NCI-H187 (cell line): ENCODE results near the gene RAPGEF5.

Experiments
- DNase-seq, 2 experiments: peaks; one replicate each; lab custom pipeline; 2025; lab: John Stamatoyannopoulos, UW

RAPGEF5 gene

DNA sequence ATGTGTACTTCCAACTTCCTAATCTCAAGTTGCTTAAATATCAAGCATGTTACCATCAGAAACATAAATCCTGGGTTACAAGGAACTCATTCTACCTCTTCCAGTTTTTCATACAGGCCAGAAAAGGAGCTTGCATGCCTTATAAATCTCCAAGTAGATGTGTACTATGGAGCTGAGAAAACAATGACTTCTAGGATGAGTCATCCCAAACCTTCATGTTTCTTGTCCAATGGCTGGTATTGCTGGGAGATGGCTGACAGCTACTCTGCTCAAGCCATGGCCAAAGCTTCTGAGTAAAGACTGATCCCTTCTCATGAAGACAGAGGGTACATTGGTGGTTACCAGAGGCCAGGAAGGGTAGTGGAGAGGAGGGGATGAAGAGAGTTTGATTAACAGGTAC lies 8.6 kb downstream of the RAPGEF5 start:
- DNase-seq, result no peak

DNA sequence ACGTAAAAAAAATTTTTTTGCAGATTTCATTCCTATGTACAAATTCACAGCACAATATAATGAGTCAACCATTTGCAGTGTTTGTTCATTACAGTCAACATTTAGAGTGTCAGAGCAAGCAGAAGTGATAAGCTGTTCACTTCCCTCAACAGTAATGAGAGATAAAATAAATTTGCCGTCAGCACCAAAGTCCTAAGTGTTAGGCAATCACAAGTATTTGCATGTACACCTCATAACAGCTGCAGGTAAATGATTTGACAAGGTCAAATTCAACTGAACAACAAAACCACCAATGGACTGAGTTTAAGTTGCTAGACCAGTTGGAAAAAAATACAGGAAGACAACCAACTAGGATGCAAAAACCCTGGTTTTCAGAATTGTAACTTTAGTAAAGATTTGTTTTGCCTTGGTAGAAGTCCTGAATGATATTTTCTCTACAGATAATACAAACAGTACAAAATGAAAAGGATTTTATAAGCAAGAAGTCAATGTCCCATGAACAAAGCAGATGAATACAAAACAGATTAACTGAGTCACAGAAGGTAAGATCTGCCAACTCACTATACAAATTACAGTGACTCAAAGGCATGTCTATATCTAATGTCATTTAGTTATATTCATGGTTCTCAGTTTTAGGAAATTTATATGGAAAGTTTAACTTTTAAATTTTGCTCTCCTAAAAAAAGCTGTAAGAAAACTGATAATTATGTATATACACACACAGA lies 10.4 kb downstream of the RAPGEF5 start:
- no peak for DNase-seq

DNA sequence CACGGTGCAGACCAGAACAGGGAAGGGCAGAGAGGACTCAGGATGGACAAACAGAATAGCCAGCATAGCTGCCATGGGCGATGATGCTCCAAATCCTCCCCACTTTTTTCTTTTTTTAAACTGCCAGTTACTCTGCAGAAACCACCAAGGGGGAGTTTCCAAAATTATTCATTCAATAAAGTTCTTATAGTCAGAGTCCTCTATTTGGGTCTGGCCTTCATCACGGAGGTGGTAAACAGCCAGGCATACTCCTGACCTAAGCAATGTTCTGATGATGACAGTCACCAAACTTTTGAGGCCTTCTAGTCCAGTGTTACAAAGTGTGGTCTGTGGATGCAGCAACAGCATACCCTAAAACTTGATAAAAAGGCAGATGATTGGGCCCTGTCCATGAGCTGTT lies 12.3 kb downstream of the RAPGEF5 start:
- no peak for DNase-seq

DNA sequence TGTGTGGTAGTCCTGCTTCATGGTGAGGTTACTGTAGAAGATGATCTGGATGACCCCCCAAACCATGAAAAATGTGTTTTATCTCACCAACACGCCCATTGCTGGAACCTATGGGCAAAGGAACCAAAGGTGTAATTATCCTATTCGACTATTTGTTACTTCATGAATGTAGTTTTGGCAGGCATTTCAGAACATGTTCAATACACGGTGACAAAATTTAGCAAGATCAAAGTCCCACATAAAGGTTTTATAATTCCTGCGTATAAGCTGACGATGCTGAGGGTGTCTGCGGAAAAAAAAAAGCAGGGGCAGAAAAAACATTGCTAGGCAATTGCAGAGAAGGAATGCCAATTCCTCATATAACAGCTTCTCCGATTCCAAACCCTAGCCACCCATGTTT lies 13.3 kb downstream of the RAPGEF5 start:
- DNase-seq, result no peak

DNA sequence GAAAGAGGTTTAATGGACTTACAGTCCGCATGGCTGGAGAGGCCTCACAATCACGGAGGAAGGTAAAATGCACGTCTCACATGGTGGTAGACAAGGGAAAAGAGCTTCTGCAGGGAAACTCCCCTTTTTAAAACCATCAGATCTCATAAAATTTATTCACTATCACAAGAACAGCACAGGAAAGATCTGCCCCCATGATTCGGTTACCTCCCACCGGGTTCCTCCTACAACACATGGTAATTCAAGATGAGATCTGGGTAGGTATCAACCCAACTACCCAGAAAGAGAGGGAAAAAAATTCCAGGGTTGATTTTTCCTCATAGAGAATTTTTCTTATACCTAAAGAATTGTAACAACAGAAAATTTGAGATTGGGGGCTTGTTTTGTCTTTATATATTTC lies 13.9 kb downstream of the RAPGEF5 start:
- DNase-seq, result no peak

DNA sequence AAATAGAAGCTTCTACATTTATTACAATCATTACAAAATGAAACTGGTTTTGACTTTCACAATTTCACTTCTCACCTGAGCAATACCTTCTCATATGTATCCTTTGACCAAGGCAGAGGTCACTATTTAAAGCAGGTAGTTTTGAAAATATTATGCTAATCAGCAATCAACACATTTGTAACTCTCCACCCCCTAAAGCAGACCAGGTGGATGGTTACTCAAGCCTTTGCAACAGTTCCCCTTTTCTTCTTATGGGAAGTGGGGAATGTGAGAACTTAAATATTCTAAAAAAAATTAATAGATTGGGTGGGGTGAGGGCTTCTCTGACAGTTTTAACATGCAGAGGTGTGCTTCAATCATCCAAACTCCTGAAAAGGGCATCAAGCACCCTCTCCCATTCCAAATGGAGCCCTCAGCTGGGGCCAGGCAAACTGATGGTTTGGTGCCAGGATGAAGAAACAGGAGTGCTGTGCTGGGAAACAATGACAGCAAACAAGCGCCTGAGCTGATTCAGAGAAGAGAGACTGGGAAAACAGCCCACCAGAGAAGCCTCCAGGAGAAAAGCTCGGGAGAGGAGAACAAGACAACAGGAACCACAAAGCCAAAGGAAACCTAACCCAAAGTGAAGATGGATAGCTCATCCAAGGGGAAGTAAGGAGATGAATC lies 17.1 kb downstream of the RAPGEF5 start:
- no peak for DNase-seq

DNA sequence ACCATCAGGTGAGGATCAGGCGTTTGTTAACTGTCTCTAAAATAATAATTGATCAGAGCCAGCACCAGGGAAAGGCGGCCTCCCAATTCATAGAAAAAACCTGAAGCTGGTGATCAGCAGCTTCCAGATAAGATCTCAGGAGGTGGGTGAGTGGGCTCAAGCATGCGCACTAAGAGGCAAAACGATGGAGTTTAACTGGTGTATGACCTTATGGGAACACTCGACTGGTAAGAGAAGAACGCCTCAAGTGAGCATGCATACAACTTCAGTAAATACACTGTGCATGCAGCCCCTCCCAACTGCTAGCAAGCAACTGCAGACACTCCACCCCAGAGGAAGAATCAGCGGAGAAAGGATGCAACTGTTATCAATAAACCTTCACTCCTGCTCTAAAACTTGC lies 18.1 kb downstream of the RAPGEF5 start:
- DNase-seq, result peak; percentile 38 to 65

DNA sequence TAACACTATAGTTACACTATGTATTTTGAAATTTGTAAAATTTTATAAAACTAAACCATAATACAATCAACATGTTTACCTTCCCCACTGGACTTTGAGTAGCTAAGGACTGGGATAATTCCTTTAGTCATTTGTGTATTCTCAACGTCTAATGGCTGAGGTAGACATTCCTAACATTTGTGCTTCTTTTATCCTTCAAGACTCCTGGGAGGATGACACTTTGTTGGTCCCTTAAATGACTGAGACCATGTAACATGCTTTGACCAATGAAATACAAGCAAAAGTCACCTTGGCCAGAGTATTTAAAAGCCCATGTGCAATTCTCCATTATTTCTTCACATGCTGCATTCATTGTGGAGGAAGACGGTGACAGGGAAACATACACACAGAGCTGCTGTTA lies 18.5 kb downstream of the RAPGEF5 start:
- no peak for DNase-seq

DNA sequence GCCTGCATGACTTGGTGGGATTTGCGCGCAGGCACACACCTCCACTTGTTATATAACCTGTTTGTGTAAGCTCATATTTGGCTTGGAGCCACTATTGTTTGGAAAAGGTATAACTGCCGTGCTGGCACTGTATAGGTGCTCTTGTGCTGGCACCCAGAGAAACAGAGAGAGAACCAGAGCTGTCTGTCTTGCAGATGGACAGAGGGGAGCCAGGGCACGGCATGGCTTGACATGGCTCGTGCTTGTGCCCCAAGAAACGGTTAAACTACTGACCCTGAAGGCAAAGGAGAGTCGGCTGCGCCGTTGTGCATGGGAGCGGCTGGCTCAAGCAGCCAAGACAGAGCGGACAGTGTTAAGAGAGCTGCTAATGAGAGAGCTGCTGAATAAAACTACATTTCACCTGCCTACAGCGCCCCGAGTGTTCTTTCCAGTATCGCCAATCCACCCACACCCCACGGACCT lies 23.2 kb downstream of the RAPGEF5 start:
- DNase-seq, result peak; percentile 56 to 69

DNA sequence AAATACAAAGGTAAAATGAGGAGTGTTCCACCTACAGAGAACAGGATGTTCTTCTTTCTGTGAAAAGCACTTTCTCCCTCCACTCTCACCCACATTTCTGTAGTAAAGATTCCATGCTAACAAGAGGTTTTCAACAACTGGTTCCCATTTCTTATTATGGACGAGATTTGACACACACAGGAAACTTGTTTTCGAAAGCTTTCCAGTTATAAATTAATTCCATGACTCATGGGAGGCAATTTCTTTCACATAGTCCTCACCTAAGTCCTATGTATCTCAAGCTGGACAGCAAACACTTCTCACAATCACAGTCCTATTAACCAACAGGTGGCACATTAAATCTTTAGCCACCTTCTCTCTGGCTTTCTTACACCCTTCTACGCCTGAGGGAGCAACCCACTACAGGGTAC lies 24.5 kb downstream of the RAPGEF5 start:
- DNase-seq, result no peak

DNA sequence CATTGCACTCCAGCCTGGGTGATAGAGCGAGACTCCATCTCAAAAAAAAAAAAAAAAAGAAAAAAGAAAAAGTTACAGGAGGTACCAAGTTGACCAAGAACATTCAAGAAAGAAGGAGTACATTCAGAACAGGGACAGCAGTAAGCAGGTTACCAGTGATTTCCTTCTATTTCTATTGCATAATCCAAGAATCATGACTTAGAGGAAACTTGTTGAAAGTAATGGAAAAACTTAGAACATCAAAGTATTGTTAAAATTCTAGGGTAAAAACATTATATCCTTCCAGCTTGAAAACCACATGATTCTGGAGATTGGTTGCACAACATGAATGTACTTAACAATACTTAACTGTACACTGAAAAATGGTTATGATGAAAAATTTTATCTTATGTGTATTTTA lies 25.2 kb downstream of the RAPGEF5 start:
- no peak for DNase-seq

DNA sequence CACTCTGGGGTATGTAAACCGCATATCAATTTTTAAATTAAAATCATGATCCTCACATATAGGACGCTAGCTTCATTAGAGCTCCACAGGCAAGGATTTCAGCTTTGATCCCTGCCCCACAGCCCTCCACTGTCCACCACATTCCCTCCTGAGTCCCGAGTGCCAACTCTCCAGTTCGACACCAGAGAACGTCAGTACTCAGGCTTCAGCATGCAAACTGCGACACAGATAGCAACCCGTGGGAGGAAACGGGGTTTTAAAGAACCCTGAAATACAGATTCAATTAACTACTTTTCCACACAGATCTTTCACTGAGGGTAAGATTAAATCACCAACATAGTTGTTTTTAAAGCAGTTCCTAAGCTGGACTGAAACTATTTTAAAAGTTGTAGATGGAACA lies 26.1 kb downstream of the RAPGEF5 start:
- DNase-seq, result no peak

DNA sequence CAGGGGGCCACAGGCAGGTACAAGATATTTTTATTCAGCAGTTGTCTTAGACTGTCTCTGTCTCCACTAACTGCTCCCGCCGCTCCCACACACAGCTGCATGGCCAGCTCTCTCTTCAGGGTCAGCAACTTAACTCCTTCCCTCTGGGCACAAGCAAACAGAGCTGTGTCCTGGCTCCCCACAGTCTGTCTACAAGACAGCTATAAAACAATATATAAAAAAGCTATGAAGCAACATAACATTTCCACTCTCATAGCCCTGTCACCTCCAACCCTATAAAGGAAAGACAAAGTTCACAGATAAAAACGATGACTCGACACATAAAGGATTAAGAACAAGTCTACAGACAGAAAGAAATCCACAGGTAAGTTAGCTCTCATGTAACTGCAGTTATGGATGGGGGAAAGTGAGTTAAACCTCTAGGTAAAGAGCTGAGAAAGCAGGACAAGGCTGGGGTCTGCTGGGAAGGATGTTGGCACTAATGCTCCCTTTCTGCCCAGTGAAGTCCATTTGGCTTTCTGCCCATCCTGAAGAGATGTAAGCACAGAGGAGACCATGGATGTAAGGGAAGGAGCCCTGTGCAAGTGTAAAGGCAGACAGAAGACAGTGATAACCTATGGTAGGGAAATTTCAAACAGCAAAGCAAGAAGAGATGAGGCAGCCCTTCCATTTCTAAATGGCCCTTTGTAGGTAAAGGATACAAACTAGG lies 27.0 kb downstream of the RAPGEF5 start:
- DNase-seq, result no peak

DNA sequence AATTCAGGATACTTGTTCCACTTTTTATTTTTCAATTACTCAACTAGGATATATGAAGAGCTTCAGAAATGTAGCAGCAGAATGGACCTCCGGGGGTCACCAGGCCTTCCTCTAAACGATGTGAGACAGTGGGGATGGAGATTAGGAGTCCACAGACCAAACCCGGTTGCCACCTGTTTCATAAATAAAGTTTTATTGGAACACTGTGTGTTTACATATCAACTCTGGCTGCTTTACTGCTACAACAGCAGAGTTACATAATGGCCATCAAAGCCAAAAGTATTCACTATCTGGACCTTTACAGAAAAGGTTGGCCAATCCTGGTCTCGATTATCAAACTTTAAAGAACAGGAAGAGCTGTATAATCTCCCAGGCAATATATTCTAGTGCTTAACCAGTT lies 30.8 kb downstream of the RAPGEF5 start:
- no peak for DNase-seq

DNA sequence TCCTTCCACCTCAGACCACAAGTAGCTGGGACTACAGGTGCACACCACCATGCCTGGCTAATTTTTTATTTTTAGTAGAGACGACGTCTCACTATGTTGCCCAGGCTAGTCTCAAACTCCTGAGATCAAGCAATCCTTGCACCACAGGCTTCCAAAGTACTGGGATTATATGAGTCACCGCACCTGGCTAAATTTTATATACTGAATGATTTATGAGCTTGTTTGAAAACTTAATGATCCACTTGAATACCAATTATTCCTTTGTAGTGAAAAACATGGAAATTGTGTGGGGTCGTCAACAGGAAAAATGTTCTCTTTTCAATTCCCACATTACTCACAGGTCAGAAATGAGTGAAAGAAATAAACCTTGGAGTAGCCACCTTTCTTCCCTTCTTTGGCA lies 31.3 kb downstream of the RAPGEF5 start:
- DNase-seq, result no peak

DNA sequence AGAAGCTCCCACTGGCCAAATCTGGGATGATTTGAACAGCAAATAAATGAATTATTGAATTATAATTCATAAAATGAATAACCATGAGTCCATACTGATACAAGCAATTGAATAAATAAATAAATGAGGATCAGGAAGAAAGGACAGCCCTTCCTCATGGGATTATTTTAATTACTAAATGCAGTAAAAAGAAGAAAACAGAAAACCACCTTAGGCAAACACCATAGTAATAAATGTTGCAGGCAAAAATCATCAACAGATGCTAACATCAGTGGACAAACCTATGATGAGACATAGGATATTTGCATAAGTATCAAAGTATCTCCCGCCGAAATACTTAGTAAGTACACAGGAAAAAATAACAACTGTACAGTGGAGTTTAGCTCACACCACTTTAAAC lies 33.2 kb downstream of the RAPGEF5 start:
- DNase-seq, result no peak

DNA sequence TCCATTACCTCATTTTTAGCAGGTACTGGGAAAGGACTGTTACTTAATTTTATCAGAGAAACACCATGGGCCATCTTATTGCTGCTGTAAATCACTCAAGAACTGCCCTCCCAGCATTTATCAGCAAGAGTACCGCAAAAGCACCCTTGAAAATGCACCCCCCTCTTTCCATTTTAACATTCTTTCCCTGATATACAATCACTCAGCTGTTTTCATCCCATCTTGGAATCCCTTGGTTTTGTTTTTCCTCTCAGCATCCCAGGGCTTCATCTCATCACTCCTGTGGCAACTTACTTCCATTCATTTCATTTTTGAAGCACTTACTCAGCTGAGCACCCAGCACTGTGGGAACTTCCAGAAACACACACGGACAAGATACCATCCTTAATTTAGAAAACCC lies 36.5 kb downstream of the RAPGEF5 start:
- DNase-seq, result no peak

DNA sequence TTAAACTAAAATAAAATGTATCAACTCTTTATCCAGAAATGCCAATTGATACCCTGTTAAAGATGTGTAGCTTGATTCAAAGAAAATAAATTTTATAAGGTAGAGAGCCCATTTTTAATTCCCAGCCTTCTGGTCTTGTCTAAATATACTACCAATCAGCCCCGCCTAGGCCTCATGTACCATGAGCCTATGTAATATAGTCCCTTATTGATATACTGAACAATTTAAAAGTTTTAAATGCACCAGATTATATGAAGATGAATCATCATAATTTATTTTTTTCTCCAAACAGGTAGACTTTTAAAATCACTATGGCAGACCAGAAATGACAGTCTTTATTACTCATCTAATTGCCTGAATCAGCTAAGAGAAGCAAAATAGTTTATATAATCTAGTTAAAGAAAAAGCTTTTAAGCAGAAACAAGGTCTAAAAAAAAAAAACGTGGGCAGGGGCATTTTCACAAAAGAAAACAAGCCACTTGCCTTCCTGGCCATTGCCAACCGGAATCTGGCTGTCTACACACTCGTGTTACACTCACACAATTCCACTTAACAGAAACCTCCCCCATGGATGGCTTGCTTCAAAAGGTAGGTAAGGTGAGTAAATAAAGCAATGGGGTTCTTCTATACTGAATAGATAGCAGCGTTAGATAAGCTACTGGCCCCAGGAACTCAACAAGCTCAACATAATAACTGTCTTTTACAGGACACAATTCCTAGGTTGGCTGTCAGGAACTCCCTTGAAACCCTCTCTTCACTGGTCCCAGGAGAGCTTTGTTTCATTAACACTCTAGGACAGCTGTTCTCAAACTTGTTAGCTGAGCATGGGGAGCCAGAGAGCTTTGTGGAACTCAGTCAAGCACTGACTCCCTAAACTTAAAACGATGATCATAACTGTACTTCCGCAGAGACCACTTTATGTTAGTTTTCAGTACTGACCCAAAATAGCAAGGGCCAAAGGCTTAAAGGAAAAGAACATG lies 37.2 kb downstream of the RAPGEF5 start:
- peak; percentile 67 to 69 for DNase-seq

DNA sequence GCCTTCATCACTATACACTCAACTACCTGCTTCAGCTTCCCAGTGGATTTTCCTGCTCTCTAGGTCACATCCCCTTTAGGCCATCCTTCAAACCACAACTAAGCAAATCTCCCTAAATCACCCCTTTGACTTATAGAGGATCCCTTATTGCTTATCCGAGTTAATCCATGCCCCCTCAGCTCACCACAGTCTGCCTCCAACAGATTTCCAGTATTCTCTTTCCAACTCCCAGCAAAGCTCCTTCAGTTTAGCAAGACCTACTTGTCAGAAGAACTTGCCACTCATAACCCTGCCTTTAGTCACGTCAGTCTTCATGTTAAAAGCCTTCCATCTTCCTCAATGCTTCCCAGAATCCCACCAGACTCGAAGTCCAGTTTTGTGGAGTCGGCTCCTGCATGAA lies 38.6 kb downstream of the RAPGEF5 start:
- no peak for DNase-seq

DNA sequence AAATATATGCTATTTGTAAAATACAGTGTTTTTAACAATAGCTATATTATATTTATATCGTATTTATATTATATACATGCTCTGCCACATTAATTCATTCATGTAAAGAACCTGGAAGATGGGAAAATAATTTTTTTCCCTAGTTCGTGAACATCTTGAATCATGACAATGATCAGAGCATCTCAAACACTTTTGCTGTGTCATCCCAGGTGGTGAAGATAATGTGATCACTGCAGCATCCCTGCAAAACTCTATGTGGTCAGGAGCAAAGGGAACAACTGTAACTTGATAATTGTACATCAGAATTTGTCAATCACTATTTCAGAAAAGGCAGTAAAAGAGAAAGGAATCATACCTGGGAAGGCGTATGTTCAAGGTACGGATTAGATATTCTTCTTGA lies 39.3 kb downstream of the RAPGEF5 start:
- no peak for DNase-seq

DNA sequence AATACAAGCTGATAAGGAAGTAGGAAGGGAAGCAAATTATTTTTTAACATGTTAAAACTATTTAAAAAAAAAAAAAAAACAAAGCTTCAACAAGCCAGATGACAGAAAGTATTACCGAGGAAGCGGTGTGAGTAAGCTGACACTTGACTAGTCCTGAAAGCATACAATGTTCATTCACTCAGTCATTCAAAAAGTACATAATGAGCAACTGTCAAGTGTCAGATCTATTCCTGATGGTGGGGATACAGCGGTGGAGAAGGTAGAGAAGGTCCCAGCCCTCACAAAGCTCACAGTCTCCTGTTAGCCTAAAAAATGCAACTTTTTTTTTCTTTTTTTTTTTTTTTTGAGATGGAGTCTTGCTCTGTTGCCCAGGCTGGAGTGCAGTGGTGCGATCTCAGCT lies 40.0 kb downstream of the RAPGEF5 start:
- DNase-seq, result no peak

DNA sequence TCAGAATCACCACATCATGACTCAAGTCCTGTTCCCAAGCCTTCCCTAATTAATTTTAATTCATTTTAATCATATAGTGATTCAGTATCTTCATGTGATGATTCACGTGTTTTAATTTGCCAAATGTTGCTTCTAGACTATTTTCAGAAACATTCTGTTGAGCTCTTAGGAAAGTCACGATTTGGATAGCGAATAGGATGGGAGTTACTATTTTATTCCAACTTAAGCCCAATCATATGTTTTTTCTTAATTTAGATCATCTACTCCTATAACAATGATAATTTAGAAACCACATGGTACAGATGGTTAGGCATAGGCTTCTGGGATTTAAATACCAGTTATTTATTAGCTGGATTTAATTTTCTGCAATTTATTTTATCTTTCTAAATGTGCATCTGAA lies 49.1 kb downstream of the RAPGEF5 start:
- DNase-seq, result no peak
